Measurements from ENCODE around the gene MAP3K9. TPM values are rescaled to one million over a fixed set of nuclear protein-coding genes. Genes with fewer than 3 reads are reported as not detected.

The MAP3K9 gene
- total and polyA plus RNA-seq, 2 of the 8 experiments (the other 6 are each of a cell fraction or from before 2014, with no cell fraction given), result 9.8 to 24.7 TPM

GRCh38 chr14:70822530-70823185 is 13.3 kb upstream of the MAP3K9 start (continued):
- TF ChIP-seq GTF2F1 (IDR thresholded peaks at IDR 0.05; ENCODE audit: borderline replicate concordance, low read depth, low read length) (no peak), CBX8 (IDR thresholded peaks at IDR 0.05; ENCODE audit: borderline replicate concordance, low read depth, low read length) (no peak), RNF2 (IDR thresholded peaks at IDR 0.05; ENCODE audit: borderline replicate concordance, low read depth, low read length, missing control alignments, poor library complexity, severe bottlenecking) (peak; percentile 2), TAF1 (IDR thresholded peaks at IDR 0.05; ENCODE audit: low read depth, low read length) (no peak), BCL11A (IDR thresholded peaks at IDR 0.05; ENCODE audit: low read depth in 2 of 2, low read length in 2 of 2) (no peak), NRF1 (IDR thresholded peaks at IDR 0.05; ENCODE audit: low read depth, low read length) (no peak), JUND (IDR thresholded peaks at IDR 0.05; ENCODE audit: low read length) (no peak), EP300 (IDR thresholded peaks at IDR 0.05; ENCODE audit: borderline replicate concordance in 1 of 2, low read depth in 2 of 2, low read length in 2 of 2) (peak in 1 of 2 experiments; percentile 27; a peak in 1 of 3 replicates), SIN3A (conservative IDR thresholded peaks at IDR 0.05 in 1 of 2, IDR thresholded peaks at IDR 0.05 in 1 of 2; ENCODE audit: low read depth in 1 of 2, low read length in 2 of 2) (peak in 1 of 2 experiments; percentile 3; a peak in 2 of 4 replicates), MAX (IDR thresholded peaks at IDR 0.05) (peak; percentile 39; the same call in 1 of the 2 replicates), POU5F1 (IDR thresholded peaks at IDR 0.05; ENCODE audit: low read depth, low read length) (0 out of 2 replicates have a peak, but pooled peaks have one; percentile 4), RFX5 (IDR thresholded peaks at IDR 0.05; ENCODE audit: borderline replicate concordance, low read depth, low read length) (no peak), SP2 (IDR thresholded peaks at IDR 0.05; ENCODE audit: low read length) (no peak), HDAC2 (IDR thresholded peaks at IDR 0.05; ENCODE audit: borderline replicate concordance in 1 of 2, low read depth in 2 of 2, low read length in 2 of 2) (no peak; a peak in 1 of 4 replicates)

Measured in H1 (cell line).